HCEC 1CT (cell line): Measurements from ENCODE around the gene HSPBP1.
"Not testable (repeated sequence)": the region's sequence is repeated elsewhere in the genome, so short reads cannot be mapped to it uniquely, and the experiment has no call there.

ENCODE experiments used
- DNase-seq: peaks from one replicate; pipeline ENCODE4 v3.0.0-alpha.2; 2017

HSPBP1 gene

GRCh38 chr19:55279770-55280643 lies at the start of gene HSPBP1:
HSPBP1 (minus strand) TSS chr19:55280110; CDS start chr19:55279608, 502 bp downstream.
- DNase-seq = peak; percentile 90

GRCh38 chr19:55328774-55329318 lies 48.9 kb upstream of the HSPBP1 start:
- not testable (repeated sequence) for DNase-seq

GRCh38 chr19:55325172-55325571 lies 45.3 kb upstream of the HSPBP1 start, which contains the start of gene TMEM150B:
TMEM150B (minus strand) TSS chr19:55325341; CDS start chr19:55321036, 4,305 bp downstream.
- no peak for DNase-seq

- no peak for DNase-seq
These were observed 44.8 kb upstream of the HSPBP1 start for GRCh38 chr19:55324662-55325061.

- DNase-seq = no peak
These were observed 42.4 kb upstream of the HSPBP1 start for GRCh38 chr19:55322204-55322885.

- no peak for DNase-seq
These were observed 41.7 kb upstream of the HSPBP1 start for GRCh38 chr19:55321466-55322137.

GRCh38 chr19:55320844-55321419 lies 41.0 kb upstream of the HSPBP1 start:
- DNase-seq = no peak

- DNase-seq = peak; percentile 6
These were observed 39.9 kb upstream of the HSPBP1 start for GRCh38 chr19:55319785-55320184.

GRCh38 chr19:55316646-55317045 lies 36.7 kb upstream of the HSPBP1 start:
- no peak for DNase-seq

- DNase-seq = no peak
These were observed 36.1 kb upstream of the HSPBP1 start for GRCh38 chr19:55315956-55316525.

GRCh38 chr19:55314396-55314795 lies 34.5 kb upstream of the HSPBP1 start:
- no peak for DNase-seq

- DNase-seq = no peak
These were observed 33.0 kb upstream of the HSPBP1 start for GRCh38 chr19:55312621-55313512.

GRCh38 chr19:55311797-55312196 lies 31.9 kb upstream of the HSPBP1 start:
- DNase-seq = no peak

GRCh38 chr19:55311397-55311796 lies 31.5 kb upstream of the HSPBP1 start:
- no peak for DNase-seq

GRCh38 chr19:55310498-55310897 lies 30.6 kb upstream of the HSPBP1 start:
- DNase-seq = no peak

GRCh38 chr19:55309448-55309847 lies 29.5 kb upstream of the HSPBP1 start:
- DNase-seq = no peak

GRCh38 chr19:55308281-55308680 lies 28.4 kb upstream of the HSPBP1 start:
- DNase-seq = no peak

GRCh38 chr19:55306712-55307111 lies 26.8 kb upstream of the HSPBP1 start:
- DNase-seq = no peak

GRCh38 chr19:55305983-55306562 lies 26.2 kb upstream of the HSPBP1 start:
- no peak for DNase-seq

- DNase-seq = no peak
These were observed 25.6 kb upstream of the HSPBP1 start for GRCh38 chr19:55305491-55305890.

- DNase-seq = no peak
These were observed 25.1 kb upstream of the HSPBP1 start for GRCh38 chr19:55304980-55305379.
